Measurements from ENCODE around the gene CTNND2. TPM values are rescaled to one million over a fixed set of nuclear protein-coding genes. Genes with fewer than 3 reads are reported as not detected.

CTNND2 gene
- total RNA-seq, 1 experiment from 2014 or later = 7.0 TPM

DNA sequence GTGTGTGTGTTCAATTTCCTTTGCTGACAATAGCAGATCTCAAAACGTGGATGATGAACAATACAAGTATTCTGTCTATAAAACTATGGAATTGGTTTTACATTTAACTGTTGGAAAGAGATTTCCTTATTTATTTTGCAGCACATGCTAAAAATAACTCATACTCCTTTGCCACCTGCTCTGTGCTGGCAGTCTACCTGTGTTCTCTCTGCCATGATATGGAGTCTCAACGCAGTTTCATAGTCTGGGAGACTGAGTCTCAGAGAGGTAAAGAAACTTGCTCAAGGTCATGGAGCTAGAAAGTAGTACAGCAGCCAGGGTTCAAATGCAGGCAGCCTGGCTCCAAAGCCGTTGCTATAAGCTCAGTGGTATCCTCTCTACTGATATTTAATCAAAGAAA, 677.2 kb downstream of the CTNND2 start:
- H3K27ac Mint-ChIP-seq = no peak overlapping the region
- no peak overlapping the region for H4K91ac ChIP-seq (ENCODE audit: insufficient read length, low read depth, low read length)
- H3K23ac ChIP-seq (ENCODE audit: insufficient read length, low read depth, low read length) = no peak overlapping the region

More for the DNA sequence above, 677.2 kb downstream of the CTNND2 start:
- Histone ChIP-seq H2BK20ac (ENCODE audit: low read depth, low read length, poor library complexity, severe bottlenecking) (no peak overlapping the region), H2AK5ac (ENCODE audit: insufficient read length, low read length) (no peak overlapping the region), H2BK5ac (ENCODE audit: insufficient read length, low read length) (no peak overlapping the region), H4K8ac (replicated peaks; ENCODE audit: insufficient read length, low read depth, low read length) (no peak overlapping the region), H2BK12ac (ENCODE audit: insufficient read length, low read depth, low read length) (no peak overlapping the region), H3K9ac (ENCODE audit: extremely low read depth, insufficient read length, low read length) (no peak overlapping the region), H3K23me2 (ENCODE audit: insufficient read length, low read depth, low read length, poor library complexity, severe bottlenecking) (no peaks in the 10 kb centered on the region), H2BK120ac (ENCODE audit: low read depth, low read length, poor library complexity, severe bottlenecking) (no peak overlapping the region), H3K79me2 (ENCODE audit: insufficient read depth, low read length) (no peaks in the 10 kb centered on the region), H3K4me1 (ENCODE audit: insufficient read depth, low read length) (no peaks in the 10 kb centered on the region), H3K56ac (ENCODE audit: insufficient read length, low read depth, low read length) (no peak overlapping the region), H4K5ac (ENCODE audit: insufficient read length, low read depth, low read length) (no peak overlapping the region), H4K20me1 (ENCODE audit: control insufficient read depth, insufficient read depth, insufficient read length) (no peaks in the 10 kb centered on the region), H3K18ac (ENCODE audit: insufficient read length, low read depth, low read length) (no peak overlapping the region), H3K9me3 (ENCODE audit: control insufficient read depth, low read depth, low read length) (peaks cover 6% of the 10 kb centered on the region), H3K14ac (ENCODE audit: insufficient read depth, low read length) (no peak overlapping the region), H3K4ac (ENCODE audit: low read depth, low read length) (no peak overlapping the region), H3K79me1 (ENCODE audit: insufficient read depth, low read depth, low read length, poor library complexity, severe bottlenecking) (no peaks in the 10 kb centered on the region), H2AFZ (ENCODE audit: low read length) (no peak overlapping the region), H3K27ac (ENCODE audit: insufficient read length, low read depth, low read length) (no peak overlapping the region), H3T11ph (ENCODE audit: low read length) (no peak overlapping the region), H3K27me3 (ENCODE audit: insufficient read depth, low read length) (no peaks in the 10 kb centered on the region), H2BK15ac (ENCODE audit: low read depth, low read length) (no peak overlapping the region), H3K4me2 (ENCODE audit: insufficient read depth, insufficient read length, low read length) (no peak overlapping the region)
- Mint-ChIP-seq H3K36me3 (ENCODE audit: insufficient read depth in 1 of 3, low read depth in 3 of 3) (peaks cover 10 to 12% (median 12%) of the 10 kb centered on the region in 3 experiments), H3K4me3 (no peak overlapping the region), H3K4me1 (no peaks in the 10 kb centered on the region), H3K27me3 (ENCODE audit: low read depth) (no peaks in the 10 kb centered on the region), H3K9me3 (peaks cover 12% of the 10 kb centered on the region in 2 experiments)
- DNase-seq = no peak
- WGBS (ENCODE audit: extremely low coverage, insufficient read length, low lambda C conversion rate) = no CpG with 5 or more reads among the region's 3 CpGs
- TF ChIP-seq, protein P1, sequence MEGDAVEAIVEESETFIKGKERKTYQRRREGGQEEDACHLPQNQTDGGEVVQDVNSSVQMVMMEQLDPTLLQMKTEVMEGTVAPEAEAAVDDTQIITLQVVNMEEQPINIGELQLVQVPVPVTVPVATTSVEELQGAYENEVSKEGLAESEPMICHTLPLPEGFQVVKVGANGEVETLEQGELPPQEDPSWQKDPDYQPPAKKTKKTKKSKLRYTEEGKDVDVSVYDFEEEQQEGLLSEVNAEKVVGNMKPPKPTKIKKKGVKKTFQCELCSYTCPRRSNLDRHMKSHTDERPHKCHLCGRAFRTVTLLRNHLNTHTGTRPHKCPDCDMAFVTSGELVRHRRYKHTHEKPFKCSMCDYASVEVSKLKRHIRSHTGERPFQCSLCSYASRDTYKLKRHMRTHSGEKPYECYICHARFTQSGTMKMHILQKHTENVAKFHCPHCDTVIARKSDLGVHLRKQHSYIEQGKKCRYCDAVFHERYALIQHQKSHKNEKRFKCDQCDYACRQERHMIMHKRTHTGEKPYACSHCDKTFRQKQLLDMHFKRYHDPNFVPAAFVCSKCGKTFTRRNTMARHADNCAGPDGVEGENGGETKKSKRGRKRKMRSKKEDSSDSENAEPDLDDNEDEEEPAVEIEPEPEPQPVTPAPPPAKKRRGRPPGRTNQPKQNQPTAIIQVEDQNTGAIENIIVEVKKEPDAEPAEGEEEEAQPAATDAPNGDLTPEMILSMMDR (conservative IDR thresholded peaks at IDR 0.05) = no peak
